GM19239 (cell line): ENCODE results near the gene TPRN.

ENCODE experiments used
- DNase-seq: peaks from one replicate; pipeline ENCODE4 v3.0.0; 2011; ENCODE audit warnings: low spot score; ENCODE audit not compliant: insufficient read length
- FAIRE-seq: peaks from 2 replicates; lab custom pipeline; 2011; peaks lifted over from hg19 to GRCh38; lab: Jason Lieb, UNC

Gene TPRN

DNA sequence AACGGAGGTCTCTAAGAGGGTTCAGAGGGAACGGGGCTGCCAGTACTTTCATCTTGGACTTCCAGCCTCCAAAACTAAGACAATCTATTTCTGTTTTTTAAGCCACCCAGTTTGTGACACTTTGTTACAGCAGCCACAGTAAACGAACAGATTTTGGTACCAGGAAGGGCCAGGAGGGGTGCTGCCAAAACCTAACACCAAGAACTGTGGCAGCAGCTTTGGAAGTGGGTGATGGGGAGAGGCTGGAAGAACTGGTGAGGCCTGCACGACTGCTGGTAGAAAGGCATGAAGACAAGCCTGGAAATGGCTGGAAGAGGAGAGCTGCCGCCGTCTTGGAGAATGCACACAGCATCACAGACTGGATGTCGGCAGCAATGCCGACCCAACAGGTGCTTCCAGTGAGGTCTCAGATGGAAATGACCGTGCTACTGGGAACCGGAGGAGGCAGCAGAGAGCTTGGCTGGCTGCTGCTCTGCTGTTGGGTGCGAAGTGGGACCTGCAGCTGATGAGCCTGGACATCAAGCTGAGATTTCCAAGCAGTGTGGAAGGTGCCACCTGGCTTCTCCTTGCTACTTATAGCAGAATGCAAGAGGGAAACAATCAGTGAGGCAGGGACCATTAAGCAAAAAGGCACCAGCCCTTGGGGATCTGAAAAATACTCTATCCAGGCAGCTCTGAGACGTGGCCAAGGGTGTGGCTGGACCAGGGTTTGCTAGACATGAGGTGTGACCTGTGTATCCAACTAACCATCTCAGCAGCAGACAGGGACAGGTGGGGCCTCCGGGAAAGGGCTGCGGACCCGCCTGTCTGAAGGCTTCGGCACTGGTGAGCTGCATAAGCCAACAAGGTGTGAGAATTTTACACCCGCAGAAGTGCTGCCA, 24.0 kb downstream of the TPRN start:
- DNase-seq (no peak), FAIRE-seq (no peak)

- no peak for FAIRE-seq
- DNase-seq, result no peak
Observed at GRCh38 chr9:137175345-137175961, 25.1 kb downstream of the TPRN start.

- DNase-seq (no peak), FAIRE-seq (no peak)
Observed at GRCh38 chr9:137174722-137175293, 25.7 kb downstream of the TPRN start.

- DNase-seq (no peak), FAIRE-seq (no peak)
Observed at GRCh38 chr9:137173796-137174664, 26.5 kb downstream of the TPRN start.

DNA sequence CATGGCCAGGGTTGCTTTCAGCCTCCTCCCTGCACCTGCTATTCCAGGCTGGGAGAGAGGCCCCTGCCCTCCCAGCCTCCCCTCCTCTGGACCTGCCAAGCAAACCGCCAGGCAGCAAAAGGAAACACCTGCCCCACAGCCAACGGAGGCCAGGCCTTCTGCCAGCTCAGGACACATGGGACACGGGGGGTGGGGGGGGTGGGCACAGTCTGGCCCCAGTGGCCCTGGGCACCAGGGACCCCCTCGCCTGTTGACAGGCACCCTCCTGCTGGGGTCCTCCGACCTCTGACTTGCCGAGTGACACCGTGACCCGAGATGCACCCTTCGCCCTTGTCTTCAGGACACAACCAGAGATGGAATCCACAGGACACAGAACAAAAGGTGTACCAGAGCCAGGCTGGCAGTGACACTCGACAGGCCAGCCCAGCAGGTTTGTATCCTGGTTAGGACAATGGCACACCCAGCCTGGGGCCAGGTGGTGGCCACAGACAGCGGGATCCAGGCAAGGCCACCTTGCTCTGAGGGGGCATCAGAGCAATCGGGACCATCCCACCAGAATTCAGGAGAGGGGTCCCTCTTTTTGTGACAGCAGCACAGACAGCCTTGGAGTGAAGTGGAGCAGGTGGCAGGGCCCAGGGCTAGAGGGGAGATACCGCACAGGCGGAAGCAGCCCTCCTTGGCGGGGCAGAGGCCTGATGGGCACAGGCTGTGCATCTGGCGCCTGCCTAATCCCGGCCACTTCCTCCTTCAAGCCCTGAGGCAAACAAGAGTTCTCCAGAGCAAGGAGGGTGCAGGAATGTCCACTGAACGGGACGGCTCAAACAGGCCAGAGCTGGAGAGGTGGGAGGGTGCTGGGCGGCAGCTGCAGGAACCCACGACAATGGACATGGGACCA, 27.4 kb downstream of the TPRN start:
- DNase-seq, result no peak
- no peak for FAIRE-seq

- no peak for FAIRE-seq
- no peak for DNase-seq
Observed at GRCh38 chr9:137171149-137171900, 29.2 kb downstream of the TPRN start.

DNA sequence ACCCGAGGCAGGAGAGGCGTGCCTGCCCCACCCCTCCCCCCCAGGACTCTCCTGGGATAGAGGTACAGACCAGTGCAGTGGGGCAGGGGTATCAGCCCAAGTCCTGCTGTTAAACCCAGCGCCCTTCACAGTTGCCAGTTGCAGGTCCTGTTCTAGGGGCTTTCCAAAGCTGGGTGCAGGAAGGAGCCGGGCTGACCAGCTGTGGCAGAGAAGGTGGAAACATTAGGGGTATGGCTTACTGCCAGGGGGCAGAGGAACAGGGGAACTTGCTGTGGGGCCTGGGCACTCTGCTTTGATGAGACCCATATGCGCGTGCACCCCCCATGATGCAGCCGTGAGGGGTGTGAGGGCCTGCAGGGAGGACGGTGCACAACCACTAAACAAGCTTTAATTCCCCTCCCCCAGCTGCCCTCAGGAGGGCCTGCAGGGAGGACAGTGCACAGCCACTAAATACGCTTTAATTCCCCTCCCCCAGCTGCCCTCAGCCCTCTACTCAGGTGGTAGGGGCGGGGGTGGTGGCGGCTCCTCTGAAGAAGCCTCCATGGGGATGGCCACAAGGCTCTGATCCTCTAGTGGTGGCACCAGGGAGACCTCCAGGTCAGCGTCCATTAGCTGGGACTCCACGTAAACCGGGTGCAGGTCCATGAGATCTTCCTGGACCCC, 29.9 kb downstream of the TPRN start:
- DNase-seq (no peak), FAIRE-seq (no peak)

- FAIRE-seq (no peak), DNase-seq (no peak)
Observed at GRCh38 chr9:137169896-137170358, 30.6 kb downstream of the TPRN start, which contains the start of gene LRRC26. Gene LRRC26, minus strand, starts transcription at chr9:137170051. Its CDS starts 108 bp downstream, at chr9:137169943.

- DNase-seq (peak; percentile 82), FAIRE-seq (peak; percentile 14)
Observed at GRCh38 chr9:137168904-137169856, 31.4 kb downstream of the TPRN start.

DNA sequence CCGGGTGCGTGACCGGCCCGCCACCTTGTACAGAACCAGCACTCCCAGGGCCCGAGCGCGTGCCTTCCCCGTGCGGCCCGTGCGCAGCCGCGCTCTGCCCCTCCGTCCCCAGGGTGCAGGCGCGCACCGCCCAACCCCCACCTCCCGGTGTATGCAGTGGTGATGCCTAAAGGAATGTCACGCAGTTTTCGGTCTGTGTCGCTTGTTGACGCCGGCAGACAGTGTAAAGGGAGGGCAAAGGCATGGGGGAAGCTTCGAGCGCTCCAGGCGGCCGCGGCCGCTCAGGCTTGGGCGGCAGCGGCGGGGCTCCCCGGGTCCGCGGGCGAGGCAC, 32.0 kb downstream of the TPRN start:
- no peak for FAIRE-seq
- no peak for DNase-seq

DNA sequence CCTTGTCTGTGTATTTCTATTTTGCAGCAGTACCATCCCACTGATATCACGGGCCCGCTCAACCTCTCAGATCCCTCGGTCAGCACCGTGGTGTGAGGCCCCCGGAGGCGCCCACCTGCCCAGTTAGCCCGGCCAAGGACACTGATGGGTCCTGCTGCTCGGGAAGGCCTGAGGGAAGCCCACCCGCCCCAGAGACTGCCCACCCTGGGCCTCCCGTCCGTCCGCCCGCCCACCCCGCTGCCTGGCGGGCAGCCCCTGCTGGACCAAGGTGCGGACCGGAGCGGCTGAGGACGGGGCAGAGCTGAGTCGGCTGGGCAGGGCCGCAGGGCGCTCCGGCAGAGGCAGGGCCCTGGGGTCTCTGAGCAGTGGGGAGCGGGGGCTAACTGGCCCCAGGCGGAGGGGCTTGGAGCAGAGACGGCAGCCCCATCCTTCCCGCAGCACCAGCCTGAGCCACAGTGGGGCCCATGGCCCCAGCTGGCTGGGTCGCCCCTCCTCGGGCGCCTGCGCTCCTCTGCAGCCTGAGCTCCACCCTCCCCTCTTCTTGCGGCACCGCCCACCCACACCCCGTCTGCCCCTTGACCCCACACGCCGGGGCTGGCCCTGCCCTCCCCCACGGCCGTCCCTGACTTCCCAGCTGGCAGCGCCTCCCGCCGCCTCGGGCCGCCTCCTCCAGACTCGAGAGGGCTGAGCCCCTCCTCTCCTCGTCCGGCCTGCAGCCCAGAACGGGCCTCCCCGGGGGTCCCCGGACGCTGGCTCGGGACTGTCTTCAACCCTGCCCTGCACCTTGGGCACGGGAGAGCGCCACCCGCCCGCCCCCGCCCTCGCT, 32.6 kb downstream of the TPRN start:
- DNase-seq (no peak), FAIRE-seq (no peak)

DNA sequence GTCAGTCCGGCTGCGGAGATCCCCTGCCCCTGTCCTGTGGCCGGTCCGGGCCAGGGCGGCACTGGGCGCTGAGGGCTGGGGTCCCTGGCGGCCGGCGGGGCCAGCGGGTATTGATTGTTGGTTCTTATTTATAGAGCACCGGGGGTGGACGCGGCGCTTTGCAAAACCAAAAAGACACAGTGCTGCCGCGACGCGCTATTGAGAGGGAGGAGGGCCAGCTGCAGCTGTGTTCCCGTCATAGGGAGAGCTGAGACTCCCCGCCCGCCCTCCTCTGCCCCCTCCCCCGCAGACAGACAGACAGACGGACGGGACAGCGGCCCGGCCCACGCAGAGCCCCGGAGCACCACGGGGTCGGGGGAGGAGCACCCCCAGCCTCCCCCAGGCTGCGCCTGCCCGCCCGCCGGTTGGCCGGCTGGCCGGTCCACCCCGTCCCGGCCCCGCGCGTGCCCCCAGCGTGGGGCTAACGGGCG, 33.2 kb downstream of the TPRN start:
- FAIRE-seq, result no peak
- no peak for DNase-seq

GRCh38 chr9:137166380-137167229, 33.9 kb downstream of the TPRN start:
- DNase-seq (no peak), FAIRE-seq (no peak)

GRCh38 chr9:137165250-137165836, 35.2 kb downstream of the TPRN start:
- no peak for FAIRE-seq

More at GRCh38 chr9:137165250-137165836, 35.2 kb downstream of the TPRN start:
- DNase-seq, result no peak
